Left ventricle myocardium inferior (tissue), 1 donor: ENCODE measurements around the gene SARNP. TPM values are rescaled to one million over a fixed set of nuclear protein-coding genes. Genes with fewer than 3 reads are reported as not detected.

ENCODE experiments used
- DNase-seq: peaks from one replicate; pipeline ENCODE4 v3.0.0-alpha.2; 2020
- H3K27ac ChIP-seq: fragments of 200-600 bp; replicated peaks from 2 replicates; pipeline ENCODE4 v1.8.0; 2021
- H3K27me3 ChIP-seq: fragments of 200-600 bp; 2 replicates; pipeline ENCODE4 v1.8.0; 2021; ENCODE audit warnings: low read depth
- H3K36me3 ChIP-seq: fragments of 200-600 bp; 2 replicates; pipeline ENCODE4 v1.8.0; 2021
- H3K4me1 ChIP-seq: fragments of 200-600 bp; 2 replicates; pipeline ENCODE4 v1.8.0; 2021
- H3K4me3 ChIP-seq: fragments of 200-600 bp; 2 replicates; pipeline ENCODE4 v1.8.0; 2021; ENCODE audit warnings: mild to moderate bottlenecking, moderate library complexity
- H3K9me3 ChIP-seq: fragments of 200-600 bp; replicated peaks from 2 replicates; pipeline ENCODE4 v1.8.0; 2021
- CTCF ChIP-seq: fragments of 200-600 bp; IDR thresholded peaks from 2 replicates; pipeline ENCODE4 v1.8.0; 2021; ENCODE audit warnings: antibody characterized with exemption, mild to moderate bottlenecking, borderline replicate concordance
- intact Hi-C: fragments of 100-400 bp; cut with micrococcal nuclease; formaldehyde crosslinking; loops from one replicate; pipeline ENCODE4 v1.11.0; 2022
- total RNA-seq: library from RNA; stranded (reverse); fragmentation: NEBNext Ultra II Directional; extraction: Animal tissue kit (Norgen Biotek cat#: 25700); gene quantifications from one replicate; pipeline ENCODE4 v1.2.1, GENCODE V29; 2021
- donor health status: DM: no; HTN: yes; CAD: no; lungs with severe emphysema.

SARNP gene
- total RNA-seq, 1 donor from 2014 or later = 53.2 TPM

- H3K27me3 ChIP-seq = no peaks in the 10 kb centered on the region
- DNase-seq = peak; percentile 74
- H3K27ac ChIP-seq = peak overlapping the region; percentile 98
- H3K4me3 ChIP-seq = no peak overlapping the region
- H3K36me3 ChIP-seq = peaks cover 45% of the 10 kb centered on the region
- TF ChIP-seq CTCF = peak; percentile 67
- intact Hi-C loops = no loop called here
- no peaks in the 10 kb centered on the region for H3K9me3 ChIP-seq
- H3K4me1 ChIP-seq = peaks cover 85% of the 10 kb centered on the region
Observed at GRCh38 chr12:55724226-55724939, 93.1 kb downstream of the SARNP start.

- H3K36me3 ChIP-seq = peaks cover 45% of the 10 kb centered on the region
- TF ChIP-seq CTCF = no peak
- H3K27ac ChIP-seq = peak overlapping the region; percentile 98
- DNase-seq = no peak
- H3K4me1 ChIP-seq = peaks cover 91% of the 10 kb centered on the region
- H3K4me3 ChIP-seq = no peak overlapping the region
- intact Hi-C loops = no loop called here
- H3K9me3 ChIP-seq = no peaks in the 10 kb centered on the region
- no peaks in the 10 kb centered on the region for H3K27me3 ChIP-seq
Observed at GRCh38 chr12:55723516-55724225, 93.9 kb downstream of the SARNP start.

GRCh38 chr12:55722948-55723347, 94.6 kb downstream of the SARNP start:
- H3K36me3 ChIP-seq = peaks cover 45% of the 10 kb centered on the region
- no peak overlapping the region for H3K4me3 ChIP-seq
- no peak for TF ChIP-seq CTCF
- H3K27me3 ChIP-seq = no peaks in the 10 kb centered on the region
- peaks cover 91% of the 10 kb centered on the region for H3K4me1 ChIP-seq
- peak overlapping the region; percentile 98 for H3K27ac ChIP-seq
- no peaks in the 10 kb centered on the region for H3K9me3 ChIP-seq
- DNase-seq = no peak
- intact Hi-C loops = no loop called here

GRCh38 chr12:55721601-55722213, 95.8 kb downstream of the SARNP start:
- DNase-seq = no peak
- peak overlapping the region; percentile 0 for H3K4me3 ChIP-seq
- H3K4me1 ChIP-seq = peaks cover 91% of the 10 kb centered on the region
- H3K27me3 ChIP-seq = no peaks in the 10 kb centered on the region
- H3K9me3 ChIP-seq = no peaks in the 10 kb centered on the region
- intact Hi-C loops = no loop called here
- H3K36me3 ChIP-seq = peaks cover 37% of the 10 kb centered on the region
- no peak for TF ChIP-seq CTCF
- H3K27ac ChIP-seq = peak overlapping the region; percentile 97

GRCh38 chr12:55720894-55721444, 96.6 kb downstream of the SARNP start:
- intact Hi-C loops = no loop called here
- Histone ChIP-seq H3K36me3 (peaks cover 30% of the 10 kb centered on the region), H3K4me1 (peaks cover 91% of the 10 kb centered on the region), H3K4me3 (peak overlapping the region; percentile 0), H3K9me3 (no peaks in the 10 kb centered on the region), H3K27me3 (no peaks in the 10 kb centered on the region), H3K27ac (peak overlapping the region; percentile 97)
- DNase-seq = peak; percentile 56
- TF ChIP-seq CTCF = peak; percentile 67
